GM12878 (cell line): Measurements from ENCODE around the gene ACBD7. TPM values are rescaled to one million over a fixed set of nuclear protein-coding genes. Genes with fewer than 3 reads are reported as not detected.

Source experiments
- BHLHE40 ChIP-seq, 2 experiments: fragments of 450-650 bp in 1 of 2; IDR thresholded peaks; 2 replicates each; pipeline ENCODE4 v1.6.1; 2011 to 2017; ENCODE audit warnings: low read depth in 2 of 2, borderline replicate concordance in 1 of 2, improper control_type of control experiment in 1 of 2, low read length in 1 of 2, mild to moderate bottlenecking in 1 of 2
- CEBPB ChIP-seq, 2 experiments: fragments of 150-350 bp in 1 of 2; IDR thresholded peaks; 2 replicates each; pipeline ENCODE4 v1.6.1; 2012 to 2014; ENCODE audit warnings: low read depth in 2 of 2, low read length in 2 of 2, borderline replicate concordance in 1 of 2, inconsistent platforms in 1 of 2
- DPF2 ChIP-seq: fragments of 450-650 bp; IDR thresholded peaks from 2 replicates; pipeline ENCODE4 v1.6.1; 2017; ENCODE audit warnings: mild to moderate bottlenecking
- EP300 ChIP-seq, 2 experiments: fragments of 150-350 bp in 1 of 2; IDR thresholded peaks; 2 replicates each; pipeline ENCODE4 v1.6.1; 2011 to 2012; ENCODE audit warnings: low read depth in 2 of 2, low read length in 2 of 2, borderline replicate concordance in 1 of 2, improper control_type of control experiment in 1 of 2, inconsistent platforms in 1 of 2; ENCODE audit not compliant: control insufficient read depth in 1 of 2
- HCFC1 ChIP-seq: fragments of 150-350 bp; IDR thresholded peaks from 2 replicates; pipeline ENCODE4 v1.6.1; 2014; ENCODE audit warnings: low read length
- JUND ChIP-seq: IDR thresholded peaks from 2 replicates; pipeline ENCODE4 v1.6.1; 2012; ENCODE audit warnings: low read depth, mild to moderate bottlenecking, low read length, improper control_type of control experiment, moderate library complexity
- PAX5 ChIP-seq: IDR thresholded peaks from 2 replicates; pipeline ENCODE4 v1.6.1; 2011; ENCODE audit warnings: low read depth, low read length, borderline replicate concordance
- PAX8 ChIP-seq: fragments of 450-650 bp; IDR thresholded peaks from 2 replicates; pipeline ENCODE4 v1.6.1; 2017; ENCODE audit warnings: mild to moderate bottlenecking, moderate library complexity
- PML ChIP-seq: IDR thresholded peaks from 2 replicates; pipeline ENCODE4 v1.6.1; 2012; ENCODE audit warnings: low read length, inconsistent platforms
- POLR2AphosphoS2 ChIP-seq: IDR thresholded peaks from 2 replicates; pipeline ENCODE4 v1.6.1; 2011; ENCODE audit warnings: low read depth, mild to moderate bottlenecking, low read length, improper control_type of control experiment, moderate library complexity
- RUNX3 ChIP-seq: IDR thresholded peaks from 2 replicates; pipeline ENCODE4 v1.6.1; 2012; ENCODE audit warnings: low read length, inconsistent platforms
- SRF ChIP-seq, 2 experiments: IDR thresholded peaks; 2 replicates each; pipeline ENCODE4 v1.6.1; 2011; ENCODE audit warnings: low read depth in 2 of 2, low read length in 2 of 2, mild to moderate bottlenecking in 1 of 2, moderate library complexity in 1 of 2
- ZZZ3 ChIP-seq: IDR thresholded peaks from 2 replicates; pipeline ENCODE4 v1.6.1; 2011; ENCODE audit warnings: low read depth; ENCODE audit not compliant: control insufficient read depth, insufficient read length
- polyA plus RNA-seq, 11 experiments: library from polyadenylated mRNA; depleted of rRNA in 4 of 11; unstranded in 6 of 11; stranded (reverse) in 5 of 11; fragments of >200 nt; fragmentation: Nextera tagmentation in 4 of 11; fragmentation: Illumina TruSeq in 1 of 11; extraction: Ambion mirVana in 4 of 11; extraction: Trizol in 1 of 11; gene quantifications; 1 replicate in 1 of 11; 2 replicates in 10 of 11; pipeline versions ENCODE4 v1.2.1 to v1.2.3, GENCODE V29; 2011 to 2016; ENCODE audit warnings: inconsistent platforms in 2 of 11, missing spikeins in 2 of 11, low read depth in 1 of 11
- total RNA-seq, 4 experiments: library from RNA; depleted of rRNA in 3 of 4; stranded (reverse); fragments of >200 nt in 3 of 4; fragmentation: Illumina TruSeq in 1 of 4; extraction: Trizol in 1 of 4; gene quantifications; 2 replicates each; pipeline versions ENCODE4 v1.2.1 to v1.2.3, GENCODE V29; 2013 to 2021
- TF ChIP-seq, protein P1 (sequence below): IDR thresholded peaks from 2 replicates; pipeline ENCODE4 v1.6.1; 2012; ENCODE audit warnings: improper control_type of control experiment, low read depth, low read length; ENCODE audit not compliant: insufficient replicate concordance
- TF ChIP-seq, protein P2 (sequence below): fragments of 450-650 bp; IDR thresholded peaks from 2 replicates; pipeline ENCODE4 v1.6.1; 2017; ENCODE audit warnings: low read depth, mild to moderate bottlenecking, moderate library complexity
- TF ChIP-seq, protein P3 (sequence below): fragments of 450-650 bp; IDR thresholded peaks from 2 replicates; pipeline ENCODE4 v1.6.1; 2018; ENCODE audit warnings: mild to moderate bottlenecking, low read depth, moderate library complexity; ENCODE audit not compliant: partially characterized antibody
- TF ChIP-seq, protein P4 (sequence below): IDR thresholded peaks from 2 replicates; pipeline ENCODE4 v1.6.1; 2011; ENCODE audit warnings: borderline replicate concordance, low read depth, mild to moderate bottlenecking, moderate library complexity, low read length; ENCODE audit not compliant: insufficient read depth, poor library complexity, severe bottlenecking

Gene ACBD7
- total and polyA plus RNA-seq, 10 of the 15 experiments (the other 5 are each of a cell fraction or from before 2014, with no cell fraction given): 0.04 to 0.74 (median 0.36) TPM

DNA sequence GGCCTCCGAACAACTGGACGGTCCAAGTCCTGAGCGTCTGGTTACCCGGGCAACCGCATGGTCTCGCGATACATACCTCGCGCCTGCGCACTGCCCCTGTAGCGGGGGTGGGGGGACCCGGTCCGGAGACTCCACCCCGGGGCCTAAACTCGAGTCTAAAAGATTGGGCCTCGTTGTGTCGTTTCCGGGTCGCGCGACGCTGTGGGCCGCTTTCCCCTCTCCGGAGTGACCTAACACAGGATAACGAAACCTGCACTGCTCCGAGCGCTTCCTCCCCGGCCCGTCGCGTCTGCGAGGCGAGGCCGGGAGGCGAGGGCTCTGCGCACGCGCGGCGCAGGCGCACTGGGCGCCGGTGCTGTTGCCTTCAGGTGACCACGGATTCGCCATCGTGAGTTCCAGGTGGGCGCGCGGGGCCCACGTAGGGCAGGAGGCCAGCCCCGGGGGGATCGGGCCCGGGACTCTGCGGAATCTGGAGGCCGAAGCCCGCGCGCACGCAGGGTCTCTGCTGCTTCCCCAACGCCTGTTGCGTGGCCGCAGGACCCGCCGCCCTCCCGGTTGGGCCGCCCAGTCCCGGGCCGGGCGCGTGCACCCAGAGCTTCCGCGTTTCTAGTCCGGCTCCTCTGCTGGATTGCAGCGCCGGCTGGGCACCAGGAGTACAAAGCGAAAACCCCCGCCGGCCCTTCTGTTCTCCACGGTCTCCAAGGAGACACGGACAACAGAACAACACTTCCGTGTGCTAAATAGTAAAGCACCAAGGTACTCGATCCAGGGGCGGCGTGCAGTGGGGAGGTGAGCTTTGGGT, 8.6 kb upstream of the ACBD7 start, which contains the start of gene RPP38 (continued):
- TF ChIP-seq, protein P1, sequence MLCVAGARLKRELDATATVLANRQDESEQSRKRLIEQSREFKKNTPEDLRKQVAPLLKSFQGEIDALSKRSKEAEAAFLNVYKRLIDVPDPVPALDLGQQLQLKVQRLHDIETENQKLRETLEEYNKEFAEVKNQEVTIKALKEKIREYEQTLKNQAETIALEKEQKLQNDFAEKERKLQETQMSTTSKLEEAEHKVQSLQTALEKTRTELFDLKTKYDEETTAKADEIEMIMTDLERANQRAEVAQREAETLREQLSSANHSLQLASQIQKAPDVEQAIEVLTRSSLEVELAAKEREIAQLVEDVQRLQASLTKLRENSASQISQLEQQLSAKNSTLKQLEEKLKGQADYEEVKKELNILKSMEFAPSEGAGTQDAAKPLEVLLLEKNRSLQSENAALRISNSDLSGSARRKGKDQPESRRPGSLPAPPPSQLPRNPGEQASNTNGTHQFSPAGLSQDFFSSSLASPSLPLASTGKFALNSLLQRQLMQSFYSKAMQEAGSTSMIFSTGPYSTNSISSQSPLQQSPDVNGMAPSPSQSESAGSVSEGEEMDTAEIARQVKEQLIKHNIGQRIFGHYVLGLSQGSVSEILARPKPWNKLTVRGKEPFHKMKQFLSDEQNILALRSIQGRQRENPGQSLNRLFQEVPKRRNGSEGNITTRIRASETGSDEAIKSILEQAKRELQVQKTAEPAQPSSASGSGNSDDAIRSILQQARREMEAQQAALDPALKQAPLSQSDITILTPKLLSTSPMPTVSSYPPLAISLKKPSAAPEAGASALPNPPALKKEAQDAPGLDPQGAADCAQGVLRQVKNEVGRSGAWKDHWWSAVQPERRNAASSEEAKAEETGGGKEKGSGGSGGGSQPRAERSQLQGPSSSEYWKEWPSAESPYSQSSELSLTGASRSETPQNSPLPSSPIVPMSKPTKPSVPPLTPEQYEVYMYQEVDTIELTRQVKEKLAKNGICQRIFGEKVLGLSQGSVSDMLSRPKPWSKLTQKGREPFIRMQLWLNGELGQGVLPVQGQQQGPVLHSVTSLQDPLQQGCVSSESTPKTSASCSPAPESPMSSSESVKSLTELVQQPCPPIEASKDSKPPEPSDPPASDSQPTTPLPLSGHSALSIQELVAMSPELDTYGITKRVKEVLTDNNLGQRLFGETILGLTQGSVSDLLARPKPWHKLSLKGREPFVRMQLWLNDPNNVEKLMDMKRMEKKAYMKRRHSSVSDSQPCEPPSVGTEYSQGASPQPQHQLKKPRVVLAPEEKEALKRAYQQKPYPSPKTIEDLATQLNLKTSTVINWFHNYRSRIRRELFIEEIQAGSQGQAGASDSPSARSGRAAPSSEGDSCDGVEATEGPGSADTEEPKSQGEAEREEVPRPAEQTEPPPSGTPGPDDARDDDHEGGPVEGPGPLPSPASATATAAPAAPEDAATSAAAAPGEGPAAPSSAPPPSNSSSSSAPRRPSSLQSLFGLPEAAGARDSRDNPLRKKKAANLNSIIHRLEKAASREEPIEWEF: no peak
- TF ChIP-seq HCFC1: 0 out of 2 replicates have a peak, but pooled peaks have one; percentile 7
- peak; percentile 91 for TF ChIP-seq PML
- TF ChIP-seq RUNX3: peak; percentile 35
- TF ChIP-seq EP300 (IDR thresholded peaks at IDR 0.05; ENCODE audit: borderline replicate concordance in 1 of 2, control insufficient read depth in 1 of 2, low read depth in 2 of 2, low read length in 2 of 2): no peak
- TF ChIP-seq JUND: no peak
- no peak for TF ChIP-seq PAX8
- TF ChIP-seq CEBPB (IDR thresholded peaks at IDR 0.05; ENCODE audit: borderline replicate concordance in 1 of 2, low read depth in 2 of 2, low read length in 2 of 2): no peak
- no peak; the same call in 1 of the 2 replicates for TF ChIP-seq PAX5
- TF ChIP-seq, protein P2, sequence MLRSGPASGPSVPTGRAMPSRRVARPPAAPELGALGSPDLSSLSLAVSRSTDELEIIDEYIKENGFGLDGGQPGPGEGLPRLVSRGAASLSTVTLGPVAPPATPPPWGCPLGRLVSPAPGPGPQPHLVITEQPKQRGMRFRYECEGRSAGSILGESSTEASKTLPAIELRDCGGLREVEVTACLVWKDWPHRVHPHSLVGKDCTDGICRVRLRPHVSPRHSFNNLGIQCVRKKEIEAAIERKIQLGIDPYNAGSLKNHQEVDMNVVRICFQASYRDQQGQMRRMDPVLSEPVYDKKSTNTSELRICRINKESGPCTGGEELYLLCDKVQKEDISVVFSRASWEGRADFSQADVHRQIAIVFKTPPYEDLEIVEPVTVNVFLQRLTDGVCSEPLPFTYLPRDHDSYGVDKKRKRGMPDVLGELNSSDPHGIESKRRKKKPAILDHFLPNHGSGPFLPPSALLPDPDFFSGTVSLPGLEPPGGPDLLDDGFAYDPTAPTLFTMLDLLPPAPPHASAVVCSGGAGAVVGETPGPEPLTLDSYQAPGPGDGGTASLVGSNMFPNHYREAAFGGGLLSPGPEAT: peak; percentile 33; the same call in 1 of the 2 replicates
- TF ChIP-seq ZZZ3: no peak
- no peak for TF ChIP-seq SRF (IDR thresholded peaks at IDR 0.05; ENCODE audit: low read depth in 2 of 2, low read length in 2 of 2)
- TF ChIP-seq, protein P3, sequence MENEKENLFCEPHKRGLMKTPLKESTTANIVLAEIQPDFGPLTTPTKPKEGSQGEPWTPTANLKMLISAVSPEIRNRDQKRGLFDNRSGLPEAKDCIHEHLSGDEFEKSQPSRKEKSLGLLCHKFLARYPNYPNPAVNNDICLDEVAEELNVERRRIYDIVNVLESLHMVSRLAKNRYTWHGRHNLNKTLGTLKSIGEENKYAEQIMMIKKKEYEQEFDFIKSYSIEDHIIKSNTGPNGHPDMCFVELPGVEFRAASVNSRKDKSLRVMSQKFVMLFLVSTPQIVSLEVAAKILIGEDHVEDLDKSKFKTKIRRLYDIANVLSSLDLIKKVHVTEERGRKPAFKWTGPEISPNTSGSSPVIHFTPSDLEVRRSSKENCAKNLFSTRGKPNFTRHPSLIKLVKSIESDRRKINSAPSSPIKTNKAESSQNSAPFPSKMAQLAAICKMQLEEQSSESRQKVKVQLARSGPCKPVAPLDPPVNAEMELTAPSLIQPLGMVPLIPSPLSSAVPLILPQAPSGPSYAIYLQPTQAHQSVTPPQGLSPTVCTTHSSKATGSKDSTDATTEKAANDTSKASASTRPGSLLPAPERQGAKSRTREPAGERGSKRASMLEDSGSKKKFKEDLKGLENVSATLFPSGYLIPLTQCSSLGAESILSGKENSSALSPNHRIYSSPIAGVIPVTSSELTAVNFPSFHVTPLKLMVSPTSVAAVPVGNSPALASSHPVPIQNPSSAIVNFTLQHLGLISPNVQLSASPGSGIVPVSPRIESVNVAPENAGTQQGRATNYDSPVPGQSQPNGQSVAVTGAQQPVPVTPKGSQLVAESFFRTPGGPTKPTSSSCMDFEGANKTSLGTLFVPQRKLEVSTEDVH: no peak
- TF ChIP-seq POLR2AphosphoS2: peak; percentile 73; the same call in 1 of the 2 replicates
- peak; percentile 86 for TF ChIP-seq DPF2
- TF ChIP-seq, protein P4, sequence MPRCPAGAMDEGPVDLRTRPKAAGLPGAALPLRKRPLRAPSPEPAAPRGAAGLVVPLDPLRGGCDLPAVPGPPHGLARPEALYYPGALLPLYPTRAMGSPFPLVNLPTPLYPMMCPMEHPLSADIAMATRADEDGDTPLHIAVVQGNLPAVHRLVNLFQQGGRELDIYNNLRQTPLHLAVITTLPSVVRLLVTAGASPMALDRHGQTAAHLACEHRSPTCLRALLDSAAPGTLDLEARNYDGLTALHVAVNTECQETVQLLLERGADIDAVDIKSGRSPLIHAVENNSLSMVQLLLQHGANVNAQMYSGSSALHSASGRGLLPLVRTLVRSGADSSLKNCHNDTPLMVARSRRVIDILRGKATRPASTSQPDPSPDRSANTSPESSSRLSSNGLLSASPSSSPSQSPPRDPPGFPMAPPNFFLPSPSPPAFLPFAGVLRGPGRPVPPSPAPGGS: no peak
- peak; percentile 70 to 93; a peak in 3 of 4 replicates for TF ChIP-seq BHLHE40 (IDR thresholded peaks at IDR 0.05; ENCODE audit: borderline replicate concordance in 1 of 2, low read depth in 2 of 2, low read length in 1 of 2)
